ENCODE results near the gene PDX1.

Gene PDX1

GRCh38 chr13:27970382-27971235, 50.8 kb downstream of the PDX1 start:
- Histone ChIP-seq H3K27me3 (ENCODE audit: control insufficient read depth, insufficient read depth, low read length) (peaks cover 21% of the 10 kb centered on the region), H2AFZ (no peak overlapping the region), H3K4me2 (ENCODE audit: low read length) (no peak overlapping the region), H3K4me3 (ENCODE audit: low read depth, low read length) (no peak overlapping the region), H3K4me1 (no peaks in the 10 kb centered on the region), H3K36me3 (ENCODE audit: control insufficient read depth, insufficient read depth, low read length) (no peaks in the 10 kb centered on the region), H3K9ac (no peak overlapping the region), H3K79me2 (no peaks in the 10 kb centered on the region), H3K9me3 (ENCODE audit: control insufficient read depth, low read length) (no peaks in the 10 kb centered on the region), H3K27ac (no peak overlapping the region)
- TF ChIP-seq CTCF (IDR thresholded peaks at IDR 0.05) = no peak

DNA sequence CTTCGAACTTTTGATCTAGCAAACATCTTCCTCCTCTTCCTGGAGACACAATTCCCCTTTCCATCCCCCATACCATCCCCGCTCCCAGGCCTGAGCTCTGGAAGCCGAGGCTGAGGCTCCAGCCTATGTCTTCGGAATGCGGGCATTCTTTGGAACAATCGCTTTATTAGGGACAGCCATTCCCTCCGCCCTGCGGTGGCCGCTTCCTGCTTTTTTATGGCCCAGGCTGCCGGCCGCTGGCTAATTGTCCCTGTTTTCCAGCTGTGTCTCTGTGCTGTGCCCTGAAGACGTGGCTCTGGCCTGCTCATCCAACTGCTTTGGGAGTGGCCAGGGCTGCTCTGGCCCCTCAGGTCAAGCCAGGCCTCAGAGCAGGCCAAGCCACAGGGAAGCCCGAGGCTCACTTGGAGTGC, 51.4 kb downstream of the PDX1 start:
- no peaks in the 10 kb centered on the region for H3K79me2 ChIP-seq
- H3K9ac ChIP-seq = no peak overlapping the region
- no peak overlapping the region for H2AFZ ChIP-seq
- H3K4me2 ChIP-seq (ENCODE audit: low read length) = no peak overlapping the region
- H3K4me1 ChIP-seq = no peaks in the 10 kb centered on the region
- no peak overlapping the region for H3K4me3 ChIP-seq (ENCODE audit: low read depth, low read length)
- no peak for TF ChIP-seq CTCF (IDR thresholded peaks at IDR 0.05)
- no peak overlapping the region for H3K27ac ChIP-seq
- no peaks in the 10 kb centered on the region for H3K9me3 ChIP-seq (ENCODE audit: control insufficient read depth, low read length)
- H3K36me3 ChIP-seq (ENCODE audit: control insufficient read depth, insufficient read depth, low read length) = no peaks in the 10 kb centered on the region
- H3K27me3 ChIP-seq (ENCODE audit: control insufficient read depth, insufficient read depth, low read length) = peaks cover 21% of the 10 kb centered on the region

DNA sequence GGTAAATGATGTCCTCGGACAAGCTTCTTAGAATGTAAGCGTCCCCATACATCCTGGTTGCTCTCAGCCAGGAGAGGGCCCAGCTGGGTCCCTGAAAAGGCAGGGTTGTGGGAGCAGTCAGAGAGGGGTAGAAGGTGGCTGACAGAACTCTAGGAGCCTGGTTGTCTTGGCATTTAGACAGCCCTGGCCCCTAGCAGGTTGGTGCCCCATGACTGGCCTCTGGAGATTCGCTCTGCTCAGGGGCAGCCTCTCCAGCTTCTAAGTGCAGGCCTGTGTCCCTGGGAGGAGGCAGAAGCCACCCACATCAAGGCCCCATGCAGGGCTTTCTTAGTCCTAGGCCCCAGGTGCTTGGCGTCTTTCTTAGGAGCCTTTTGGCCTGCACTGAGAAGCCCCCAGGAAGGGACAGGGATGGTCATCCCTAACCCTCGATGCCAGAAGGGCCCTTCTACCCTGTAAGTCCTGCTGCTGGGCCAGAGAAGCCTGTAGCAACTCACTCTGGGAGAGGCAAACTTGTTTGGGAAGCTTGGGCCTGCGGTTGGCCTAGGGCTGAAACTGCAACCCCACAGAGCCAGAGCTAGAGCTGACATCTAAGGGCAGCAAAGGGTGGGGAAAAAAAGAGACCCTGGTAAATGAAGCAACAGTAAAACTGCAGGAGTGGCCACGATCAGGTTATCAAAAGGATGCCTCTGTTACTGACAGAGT, 52.1 kb downstream of the PDX1 start:
- no peaks in the 10 kb centered on the region for H3K9me3 ChIP-seq (ENCODE audit: control insufficient read depth, low read length)
- TF ChIP-seq CTCF (IDR thresholded peaks at IDR 0.05) = no peak

GRCh38 chr13:27972478-27972820, 52.6 kb downstream of the PDX1 start:
- no peaks in the 10 kb centered on the region for H3K9me3 ChIP-seq (ENCODE audit: control insufficient read depth, low read length)
- no peak overlapping the region for H3K9ac ChIP-seq
- no peak for TF ChIP-seq CTCF (IDR thresholded peaks at IDR 0.05)
- no peaks in the 10 kb centered on the region for H3K4me1 ChIP-seq
- H3K27ac ChIP-seq = no peak overlapping the region
- H3K36me3 ChIP-seq (ENCODE audit: control insufficient read depth, insufficient read depth, low read length) = no peaks in the 10 kb centered on the region
- H3K79me2 ChIP-seq = no peaks in the 10 kb centered on the region
- H3K4me3 ChIP-seq (ENCODE audit: low read depth, low read length) = no peak overlapping the region
- H2AFZ ChIP-seq = no peak overlapping the region
- H3K27me3 ChIP-seq (ENCODE audit: control insufficient read depth, insufficient read depth, low read length) = peaks cover 20% of the 10 kb centered on the region
- H3K4me2 ChIP-seq (ENCODE audit: low read length) = no peak overlapping the region

More for the DNA sequence above, 52.1 kb downstream of the PDX1 start:
- no peak overlapping the region for H2AFZ ChIP-seq
- H3K36me3 ChIP-seq (ENCODE audit: control insufficient read depth, insufficient read depth, low read length) = no peaks in the 10 kb centered on the region
- H3K9ac ChIP-seq = no peak overlapping the region
- H3K27me3 ChIP-seq (ENCODE audit: control insufficient read depth, insufficient read depth, low read length) = peaks cover 20% of the 10 kb centered on the region
- H3K27ac ChIP-seq = no peak overlapping the region
- H3K4me2 ChIP-seq (ENCODE audit: low read length) = no peak overlapping the region
- no peak overlapping the region for H3K4me3 ChIP-seq (ENCODE audit: low read depth, low read length)
- H3K4me1 ChIP-seq = no peaks in the 10 kb centered on the region
- H3K79me2 ChIP-seq = no peaks in the 10 kb centered on the region

All from parathyroid adenoma (tissue), 2 donors.